SIG-M5 treated with dmso at 0.1 percent for 504 hours (cell line): ENCODE results near the gene RPGR.

Source experiments
- DNase-seq: peaks from one replicate; lab custom pipeline; 2025; ENCODE audit not compliant: unreplicated experiment; lab: John Stamatoyannopoulos, UW

The RPGR gene

GRCh38 chrX:38332505-38332904 is 5.2 kb upstream of the RPGR start:
- DNase-seq, result no peak

- DNase-seq, result no peak
These were observed 419 bp upstream of the RPGR start for GRCh38 chrX:38327775-38328081.

GRCh38 chrX:38326086-38326485 is 1.2 kb downstream of the RPGR start:
- DNase-seq, result no peak

- DNase-seq, result no peak
These were observed 6.5 kb downstream of the RPGR start for GRCh38 chrX:38320819-38321218.

- DNase-seq, result no peak
These were observed 8.7 kb downstream of the RPGR start for GRCh38 chrX:38318606-38319005.

DNA sequence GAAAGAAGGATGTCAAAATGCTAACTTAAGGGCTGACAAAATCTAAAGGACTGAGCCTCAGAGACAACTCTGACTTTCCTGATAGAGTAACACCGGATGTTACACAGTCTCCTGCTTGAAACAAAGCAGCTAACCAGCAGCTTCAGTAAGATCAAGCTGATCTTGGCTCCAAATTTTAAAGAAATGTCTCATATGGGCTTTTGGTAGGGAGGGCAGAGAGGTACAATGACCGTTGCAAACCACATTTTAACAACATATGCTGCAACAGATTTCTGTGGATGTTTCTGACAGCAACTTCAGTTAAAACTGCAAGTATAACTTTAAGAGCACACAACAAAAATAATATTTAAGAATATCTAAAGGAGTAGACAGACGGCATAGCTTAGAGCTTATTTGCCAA is 9.1 kb downstream of the RPGR start:
- DNase-seq, result no peak

DNA sequence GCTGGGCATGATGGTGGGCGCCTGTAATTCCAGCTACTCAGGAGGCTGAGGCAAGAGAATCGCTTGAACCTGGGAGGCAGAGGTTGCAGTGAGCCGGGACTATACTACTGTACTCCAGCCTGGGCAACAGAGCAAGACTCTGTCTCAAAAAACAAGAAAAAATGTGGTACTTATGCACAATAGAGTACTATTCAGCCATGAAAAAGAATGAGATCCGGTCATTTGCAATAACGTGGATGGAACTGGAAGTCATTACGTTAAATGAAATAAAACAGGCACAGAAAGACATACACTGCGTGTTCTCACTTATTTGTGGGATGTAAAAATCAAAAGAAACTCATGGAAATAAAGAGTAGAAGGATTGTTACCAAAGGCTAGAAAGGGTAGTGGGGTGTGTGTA is 12.1 kb downstream of the RPGR start:
- no peak for DNase-seq

DNA sequence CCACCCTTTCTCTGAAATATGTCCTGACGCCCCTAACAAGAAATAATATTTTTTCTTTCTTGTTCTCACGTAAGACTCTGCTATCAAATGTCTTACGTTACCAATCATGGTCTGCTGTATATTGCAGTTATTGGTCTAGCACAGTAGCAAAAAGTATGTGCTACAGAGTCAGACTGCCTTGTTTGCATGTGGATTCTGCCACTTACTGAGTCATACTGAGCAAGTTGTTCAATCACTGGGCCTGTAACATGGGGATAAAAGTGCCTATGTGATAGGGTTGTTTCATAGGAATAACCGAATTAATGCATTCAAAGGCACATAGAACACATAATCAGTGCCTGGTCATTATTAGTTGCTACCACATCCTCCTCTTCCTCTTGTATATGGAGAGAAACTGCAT is 14.1 kb downstream of the RPGR start:
- DNase-seq, result no peak

DNA sequence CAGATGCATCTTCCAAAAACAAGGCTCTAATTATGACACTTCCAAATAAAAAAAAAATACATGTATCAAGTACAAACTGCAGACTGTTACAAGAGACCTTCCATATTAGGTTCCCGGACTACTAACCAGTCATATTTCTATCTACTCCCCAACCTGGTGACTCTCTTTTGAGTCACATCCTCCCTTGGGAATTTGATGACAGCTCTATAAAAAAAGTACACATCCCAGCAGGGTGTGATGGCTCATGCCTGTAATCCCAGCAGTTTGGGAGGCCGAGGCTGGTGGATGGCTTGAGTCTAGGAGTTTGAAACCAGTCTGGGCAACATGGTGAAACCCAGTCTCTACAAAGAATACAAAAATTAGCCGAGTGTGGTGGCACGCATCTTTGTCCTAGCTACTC is 14.9 kb downstream of the RPGR start:
- no peak for DNase-seq

- DNase-seq, result no peak
These were observed 15.6 kb downstream of the RPGR start for GRCh38 chrX:38311743-38312142.

GRCh38 chrX:38305971-38306370 is 21.3 kb downstream of the RPGR start:
- DNase-seq, result no peak

DNA sequence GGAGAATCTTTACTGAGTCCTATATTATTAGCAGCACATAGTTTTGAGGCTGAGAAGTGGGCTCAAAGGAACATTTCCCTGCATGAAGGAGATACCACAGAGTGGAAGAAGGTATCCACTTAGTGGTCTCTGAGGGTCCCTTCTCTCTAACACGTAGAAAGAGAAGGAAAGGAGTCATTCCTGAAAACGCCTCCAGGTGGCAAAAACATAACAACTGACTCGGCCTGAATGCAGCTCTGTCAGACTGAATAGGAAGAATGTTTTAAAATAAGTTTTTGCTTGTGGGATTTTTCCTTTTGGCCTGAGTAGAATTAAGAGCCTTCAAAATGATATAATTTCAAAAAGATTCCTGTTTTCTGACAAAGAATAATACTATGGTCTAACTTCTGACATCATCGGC is 23.3 kb downstream of the RPGR start:
- DNase-seq, result no peak

DNA sequence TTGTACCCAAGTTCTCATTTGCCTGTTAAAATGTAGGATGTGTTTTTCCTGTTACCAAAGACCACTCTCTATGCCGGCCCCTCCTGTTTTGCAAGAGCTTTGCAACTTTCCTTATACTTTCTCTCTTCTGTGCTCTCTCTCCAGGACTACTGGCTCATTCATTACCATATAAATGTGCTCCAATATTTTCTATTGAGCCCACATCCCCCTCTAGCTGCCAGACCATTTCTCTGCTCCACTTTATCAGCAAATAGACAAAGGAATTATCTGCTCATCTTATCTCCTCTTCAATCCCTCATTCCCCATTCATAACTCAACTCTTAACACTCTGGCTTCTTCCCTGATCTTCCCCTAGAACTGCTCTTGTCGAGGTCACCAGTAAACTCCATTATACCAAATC is 33.6 kb downstream of the RPGR start:
- no peak for DNase-seq

DNA sequence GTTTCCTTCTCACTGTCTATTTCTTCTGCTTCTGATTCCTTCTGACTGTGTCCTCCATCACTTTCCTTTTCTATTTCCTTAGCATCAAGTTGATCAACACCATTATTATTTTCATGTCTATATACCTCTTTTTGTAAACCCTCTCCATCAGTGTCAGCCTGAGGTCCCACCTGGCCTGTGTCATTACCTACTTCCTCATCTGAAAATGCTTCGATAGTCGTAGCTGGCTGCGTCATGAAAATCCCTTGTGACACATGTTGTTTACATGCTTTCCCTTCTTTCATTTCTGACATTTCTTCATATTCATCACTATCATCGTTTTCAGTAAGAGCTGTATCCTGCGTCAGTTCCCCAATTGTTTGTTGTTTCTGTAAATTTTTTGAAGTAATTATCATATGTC is 39.6 kb downstream of the RPGR start:
- no peak for DNase-seq

DNA sequence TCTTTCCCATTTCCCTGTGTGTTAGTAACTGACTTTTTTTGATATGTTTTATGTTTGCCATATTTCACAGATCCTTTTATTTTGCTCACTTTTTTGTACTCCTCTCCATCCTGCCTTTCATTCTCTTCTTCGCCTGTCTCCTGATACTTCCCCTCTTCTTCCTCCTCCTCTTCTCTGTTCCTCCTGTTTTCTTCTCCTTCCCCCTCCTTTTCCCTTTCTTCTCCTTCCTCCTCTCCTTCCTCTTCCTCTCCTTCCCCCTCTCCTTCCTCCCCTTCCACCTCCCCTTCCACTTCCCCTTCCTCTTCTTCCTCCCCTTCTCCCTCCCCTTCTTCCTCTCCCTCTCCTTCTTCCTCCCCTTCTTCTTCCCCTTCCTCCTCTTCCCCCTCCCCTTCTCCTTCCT is 41.7 kb downstream of the RPGR start:
- DNase-seq, result no peak

- DNase-seq, result no peak
These were observed 45.3 kb downstream of the RPGR start for GRCh38 chrX:38282049-38282448.

GRCh38 chrX:38279188-38279587 is 48.1 kb downstream of the RPGR start:
- no peak for DNase-seq

- no peak for DNase-seq
These were observed 48.6 kb downstream of the RPGR start for GRCh38 chrX:38278682-38279081.

DNA sequence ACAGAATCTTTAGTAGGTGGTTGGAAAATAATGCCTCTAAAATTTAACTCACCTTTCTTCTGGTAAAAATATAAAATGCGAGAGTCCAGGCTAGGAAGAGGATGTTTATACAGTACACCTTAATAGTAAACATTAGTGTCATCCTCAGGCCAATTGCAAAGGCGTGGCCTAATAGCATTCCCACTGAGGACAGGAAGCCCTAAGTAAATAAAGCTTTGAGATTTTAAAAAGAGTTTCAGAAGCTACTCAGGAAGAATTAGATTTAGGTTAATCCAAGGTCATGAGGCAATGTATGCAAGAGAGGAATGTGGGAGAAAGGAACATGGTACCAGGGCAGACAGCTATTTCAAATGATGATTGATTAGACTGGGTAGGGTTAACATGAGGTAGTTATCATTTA is 49.5 kb downstream of the RPGR start:
- no peak for DNase-seq

GRCh38 chrX:38277136-38277535 is 50.2 kb downstream of the RPGR start:
- DNase-seq, result no peak

- DNase-seq, result no peak
These were observed 51.2 kb downstream of the RPGR start for GRCh38 chrX:38276089-38276488.

DNA sequence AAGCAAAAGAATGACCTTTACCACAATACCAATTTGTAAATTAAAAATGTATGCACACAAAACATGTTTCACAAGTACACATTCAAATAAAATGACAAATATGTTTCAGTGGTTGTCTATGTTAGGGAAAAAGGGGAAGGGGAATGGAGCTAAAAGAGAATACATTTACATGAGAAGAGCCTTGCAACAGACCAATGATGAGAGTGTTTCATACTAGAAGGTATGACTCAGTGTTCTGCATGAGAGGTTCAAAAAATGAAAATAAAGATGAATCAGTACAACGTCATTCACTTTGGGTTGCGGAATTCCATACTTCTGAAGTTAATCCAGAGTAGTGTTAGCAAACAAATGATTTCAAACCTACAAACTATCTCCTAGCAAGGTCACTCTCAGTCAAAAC is 51.7 kb downstream of the RPGR start:
- DNase-seq, result peak; percentile 41

DNA sequence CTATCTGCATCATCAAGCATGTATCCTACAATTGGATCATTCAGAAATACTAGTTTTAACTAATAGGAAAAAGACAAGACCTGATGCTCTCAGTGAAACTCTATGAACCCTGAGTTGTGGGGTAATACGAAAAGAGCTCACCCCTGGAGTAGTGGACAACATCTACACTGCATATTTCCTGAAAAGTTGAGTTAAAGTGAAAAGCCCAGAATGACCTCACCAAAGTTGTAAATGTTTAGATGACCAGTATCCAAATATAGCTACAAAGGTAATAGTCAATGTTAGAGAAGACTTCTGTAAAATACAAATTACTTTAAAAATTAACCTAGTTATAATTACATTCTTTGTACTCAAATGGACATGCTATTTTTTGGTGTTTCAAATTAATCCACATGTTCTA is 53.9 kb downstream of the RPGR start:
- DNase-seq, result no peak

GRCh38 chrX:38271154-38271716 is 56.1 kb downstream of the RPGR start:
- peak; percentile 3 for DNase-seq
